GM20431 (cell line): ENCODE data around the gene MAPK6.

Experiments
- in situ Hi-C: fragments of 300-500 bp; cut with MseI, MboI; formaldehyde crosslinking; loops from one replicate; pipeline ENCODE4 v1.15.0; 2020; ENCODE audit warnings: low sequenced_read_pairs; ENCODE audit not compliant: unreplicated experiment

The MAPK6 gene

DNA sequence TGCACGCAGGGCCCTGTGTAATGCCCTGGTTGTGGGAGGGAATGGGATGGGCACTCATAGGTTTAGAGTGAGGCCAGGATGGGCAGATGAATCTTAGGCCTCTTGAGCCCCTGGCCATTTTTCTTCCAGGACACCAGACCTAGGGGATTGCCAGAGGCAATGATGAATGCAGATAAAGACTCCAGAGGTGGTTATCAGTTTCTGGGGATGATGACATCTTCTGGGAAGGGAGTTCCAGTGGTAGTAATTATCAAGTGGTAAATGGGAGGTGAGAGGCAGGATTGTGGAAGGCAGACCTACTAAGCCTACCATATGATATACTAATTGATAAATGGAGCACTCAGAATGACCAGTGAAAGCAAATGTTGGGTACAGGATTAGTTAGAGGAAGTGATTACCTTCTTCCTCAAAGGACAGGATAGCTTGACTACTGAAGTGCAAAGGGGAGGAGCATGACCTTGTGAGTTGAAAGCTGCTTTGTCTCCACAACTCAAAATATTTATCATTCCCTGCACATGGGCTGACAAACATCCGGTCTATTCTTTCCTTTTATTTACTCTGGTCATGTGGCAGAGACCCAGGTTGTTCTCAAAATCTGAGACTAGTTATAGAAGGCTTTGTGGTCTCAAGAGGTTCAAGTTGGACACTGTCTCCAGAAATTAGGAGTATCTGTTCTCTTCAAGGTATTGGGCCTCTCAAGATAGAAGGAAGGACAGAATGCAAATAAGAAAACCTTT is 10.2 kb upstream of the MAPK6 start:
- in situ Hi-C loops, result no loop called here

DNA sequence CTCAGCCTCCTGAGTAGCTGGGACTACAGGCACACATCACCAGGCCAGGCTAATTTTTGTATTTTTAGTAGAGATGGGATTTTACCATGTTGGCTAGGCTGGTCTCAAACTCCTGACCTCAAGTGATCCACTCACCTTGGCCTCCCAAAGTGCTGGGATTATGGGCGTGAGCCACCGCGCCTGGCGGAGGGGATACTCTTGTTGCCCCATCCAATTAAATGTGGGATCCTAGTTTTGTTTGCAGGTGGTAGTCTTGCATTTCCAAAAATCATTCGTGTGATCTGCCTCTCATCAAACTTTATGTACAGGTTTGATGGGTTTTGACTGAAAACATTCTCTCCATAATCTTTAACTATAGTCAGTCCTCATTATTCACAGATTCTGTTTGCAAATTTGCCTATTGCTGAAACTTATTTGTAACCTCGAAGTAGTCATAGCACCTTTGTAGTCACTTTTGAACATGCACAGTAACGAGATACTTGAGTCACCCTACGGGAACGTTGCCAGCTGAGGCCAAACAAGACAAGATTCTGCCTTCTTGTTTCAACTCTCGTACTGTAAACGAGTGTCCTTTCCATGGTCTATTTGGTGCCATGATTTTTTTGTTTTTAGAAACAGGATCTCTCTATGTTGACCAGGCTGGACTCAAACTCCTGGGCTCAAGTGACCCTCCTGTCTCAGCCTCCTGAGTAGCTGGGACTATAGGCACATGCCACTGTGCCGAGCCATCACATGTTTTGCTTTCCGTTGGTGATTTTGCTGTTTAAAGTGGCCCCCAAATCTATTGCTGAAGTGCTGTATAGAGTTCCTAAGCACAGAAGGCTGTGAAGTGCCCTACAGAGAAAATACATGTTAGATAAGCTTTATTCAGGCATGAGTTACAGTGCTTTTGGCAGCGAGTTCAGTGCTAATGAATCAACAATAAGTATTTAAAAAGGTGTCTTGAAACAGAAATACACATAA is 8.1 kb upstream of the MAPK6 start:
- in situ Hi-C loops, result no loop called here

GRCh38 chr15:52011711-52012144 is 7.3 kb upstream of the MAPK6 start:
- in situ Hi-C loops, result no loop called here

DNA sequence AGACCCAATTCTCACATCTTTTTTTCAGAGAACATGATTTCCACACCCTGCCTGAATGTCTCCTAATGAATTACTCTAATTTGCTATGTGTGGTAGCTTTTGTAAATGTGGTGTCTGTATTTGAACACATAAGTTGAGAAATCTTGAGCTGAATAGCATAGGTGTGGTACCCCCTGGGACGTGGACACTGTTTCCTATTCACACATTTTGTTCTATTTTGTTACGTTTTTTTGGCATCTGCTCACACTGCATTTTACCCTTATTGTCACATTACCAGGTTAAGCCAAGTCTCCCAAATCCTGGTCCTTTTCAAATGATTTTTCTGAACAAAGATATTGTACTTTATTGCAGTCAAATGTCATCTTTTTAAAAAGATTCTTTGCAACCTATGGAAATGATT is 6.8 kb upstream of the MAPK6 start:
- in situ Hi-C loops, result no loop called here

GRCh38 chr15:52013151-52013791 is 5.7 kb upstream of the MAPK6 start:
- in situ Hi-C loops, result no loop called here

DNA sequence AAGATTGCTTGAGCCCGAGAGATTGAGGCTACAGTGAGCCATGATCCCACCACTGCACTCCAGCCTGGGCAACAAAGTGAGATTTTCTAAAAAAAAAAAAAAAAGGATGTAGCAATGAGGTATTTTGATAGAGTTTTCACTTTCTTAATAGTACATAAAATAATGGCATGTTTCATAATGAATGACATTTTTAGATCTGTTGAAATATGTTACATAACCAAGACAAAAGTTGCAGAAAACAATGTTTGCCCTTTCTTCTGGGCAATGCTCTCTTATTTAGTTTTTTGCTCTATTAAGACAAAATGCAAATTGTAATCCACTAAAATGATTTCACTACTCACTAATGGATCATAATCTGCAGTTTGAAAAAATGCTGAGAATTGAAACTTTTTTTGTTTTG is 4.4 kb upstream of the MAPK6 start:
- in situ Hi-C loops, result no loop called here

DNA sequence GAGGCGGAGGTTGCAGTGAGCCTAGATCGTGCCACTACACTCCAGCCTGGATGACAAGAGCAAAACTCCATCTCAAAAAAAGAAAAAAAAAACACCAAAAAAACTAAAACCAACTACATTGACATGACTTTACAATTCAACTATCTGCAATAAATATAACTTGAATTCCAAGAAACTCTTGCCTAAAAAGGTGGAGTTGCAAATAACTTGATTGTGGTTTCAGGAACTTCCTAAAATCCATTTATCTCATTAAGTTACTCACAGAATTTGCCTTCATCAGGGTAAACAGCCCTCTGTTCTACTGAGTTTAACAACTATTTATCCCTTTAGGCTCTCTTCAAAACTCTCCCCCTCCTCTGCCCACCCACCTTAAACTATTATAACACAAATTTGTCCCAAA is 2.7 kb upstream of the MAPK6 start:
- in situ Hi-C loops, result no loop called here

DNA sequence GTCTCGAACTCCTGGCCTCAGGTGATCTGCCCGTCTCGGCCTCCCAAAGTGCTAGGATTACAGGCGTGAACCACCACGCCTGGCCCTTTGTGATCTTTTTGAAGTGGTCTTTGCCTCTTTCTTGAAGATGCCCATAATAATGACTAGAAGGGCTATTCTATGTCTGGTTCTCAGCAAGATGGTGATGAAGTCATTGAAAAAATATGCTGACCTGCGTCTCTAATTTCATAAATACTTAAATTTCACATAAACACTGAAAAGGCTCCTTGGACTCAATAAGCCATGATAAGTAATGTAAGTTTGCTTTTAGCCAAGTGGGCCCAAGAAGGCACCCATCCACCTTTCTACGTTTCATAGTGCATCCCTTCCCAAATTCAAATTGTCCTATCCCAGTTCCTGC is 775 bp upstream of the MAPK6 start:
- in situ Hi-C loops, result no loop called here

GRCh38 chr15:52019394-52020220 is 588 bp downstream of the MAPK6 start:
- in situ Hi-C loops, result no loop called here

- in situ Hi-C loops, result no loop called here
These were observed 1.4 kb downstream of the MAPK6 start for GRCh38 chr15:52020221-52021085.

DNA sequence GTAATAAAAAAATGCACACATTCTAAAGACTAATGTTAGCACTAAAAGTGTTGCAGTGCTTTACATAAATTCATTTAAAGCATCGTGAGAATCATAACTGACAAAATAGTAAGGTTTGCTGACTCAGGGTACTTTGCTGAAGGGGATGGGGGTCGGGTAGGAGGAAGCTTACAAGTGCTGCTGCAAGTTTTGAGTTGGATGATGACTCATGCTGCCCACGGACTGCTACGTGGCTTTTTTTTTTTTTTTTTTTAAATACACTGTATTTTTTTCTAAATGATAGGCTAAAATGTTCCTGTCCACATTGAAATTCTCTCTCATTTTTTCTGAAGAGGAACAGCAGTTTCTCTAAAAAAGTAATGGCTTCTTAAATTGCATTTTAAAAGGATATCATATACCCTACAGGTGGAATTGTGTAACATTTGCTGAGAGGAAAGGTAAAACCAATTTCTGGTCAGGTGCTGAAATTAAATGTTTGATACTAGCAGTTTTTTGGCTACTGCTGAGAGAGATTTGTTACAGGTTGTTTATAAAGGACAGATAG is 2.2 kb downstream of the MAPK6 start:
- in situ Hi-C loops, result no loop called here

GRCh38 chr15:52021892-52022540 is 3.0 kb downstream of the MAPK6 start:
- in situ Hi-C loops, result no loop called here

DNA sequence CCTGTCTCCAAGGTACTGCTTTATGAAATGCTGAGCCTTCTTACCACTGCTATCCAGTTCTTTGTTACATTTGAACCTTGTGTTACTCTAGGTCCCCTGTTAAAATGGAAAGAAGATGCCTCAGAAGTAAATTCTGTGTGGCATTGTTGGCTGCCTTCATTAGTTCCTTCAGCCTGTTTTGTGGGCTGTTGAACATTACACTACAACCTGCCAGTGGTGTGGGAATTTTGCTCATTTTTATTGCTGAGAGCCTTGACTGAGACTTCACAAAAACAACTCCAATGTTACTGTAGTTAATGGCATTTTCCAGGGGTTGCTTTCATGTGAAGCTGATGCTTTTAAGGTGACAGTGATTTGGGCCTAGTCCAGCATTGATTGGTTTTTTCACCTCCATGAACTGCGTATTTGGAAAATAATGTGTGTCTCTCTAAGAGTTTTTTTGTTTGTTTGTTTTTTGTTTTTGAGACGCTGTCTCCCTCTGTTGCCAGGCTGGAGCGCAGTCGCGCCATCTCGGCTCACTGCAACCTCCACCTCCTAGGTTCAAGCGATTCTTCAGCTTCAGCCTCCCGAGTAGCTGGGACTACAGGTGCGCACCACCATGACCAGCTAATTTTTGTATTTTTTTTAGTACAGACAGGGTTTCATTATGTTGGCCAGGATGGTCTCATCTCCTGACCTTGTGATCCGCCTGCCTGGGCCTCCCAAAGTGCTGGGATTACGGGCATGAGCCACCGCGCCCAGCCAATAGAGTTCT is 4.3 kb downstream of the MAPK6 start:
- in situ Hi-C loops, result no loop called here

DNA sequence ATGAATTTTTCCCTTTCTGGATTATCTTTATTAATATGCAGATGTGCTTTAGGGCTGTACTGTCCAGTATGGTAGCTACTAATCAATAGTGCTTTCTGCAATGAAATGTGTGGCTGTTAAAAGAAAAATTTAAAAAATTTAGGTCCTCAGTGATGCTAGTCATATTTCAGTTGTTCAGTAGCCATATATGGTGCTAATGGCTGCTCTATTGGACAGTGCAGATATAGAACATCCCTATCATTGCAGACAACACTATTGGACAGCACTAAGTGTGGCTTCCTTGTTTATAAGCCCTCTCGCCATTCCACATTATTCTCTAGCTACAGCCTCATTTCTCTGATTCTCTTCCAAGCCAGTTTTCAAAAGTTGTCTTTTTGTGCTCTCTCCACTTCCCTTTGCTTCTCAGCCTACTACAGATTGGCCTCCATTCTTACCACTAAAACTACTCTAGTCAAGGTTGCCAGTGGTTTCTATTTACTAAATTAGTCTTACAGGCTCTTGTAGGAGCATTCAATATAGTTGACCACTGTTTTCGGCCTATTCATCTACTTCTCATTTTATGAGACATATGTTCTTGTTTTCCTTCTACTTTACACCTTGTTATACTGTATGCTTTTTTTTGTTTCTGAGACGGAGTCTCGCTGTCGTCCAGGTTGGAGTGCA is 9.5 kb downstream of the MAPK6 start:
- in situ Hi-C loops, result no loop called here

DNA sequence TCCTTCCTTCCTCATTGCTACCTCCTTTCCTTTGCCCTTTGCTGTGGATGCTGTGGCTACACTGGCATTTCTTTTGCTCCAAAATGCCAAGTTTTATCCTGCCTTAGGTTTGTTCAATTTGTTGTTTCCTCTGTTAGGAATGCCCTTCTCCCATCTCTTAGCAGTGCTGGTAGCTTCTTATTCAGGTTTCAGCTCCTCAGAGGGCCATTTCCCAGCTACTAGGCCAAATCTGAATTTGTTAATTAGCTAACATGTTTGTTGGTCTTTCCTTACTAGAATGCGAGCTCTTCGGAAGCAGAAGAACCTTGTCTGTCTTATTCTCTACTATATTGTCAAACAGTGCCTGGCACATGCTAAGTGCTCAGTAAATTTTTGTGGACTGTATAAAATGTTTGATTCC is 11.0 kb downstream of the MAPK6 start:
- in situ Hi-C loops, result no loop called here

DNA sequence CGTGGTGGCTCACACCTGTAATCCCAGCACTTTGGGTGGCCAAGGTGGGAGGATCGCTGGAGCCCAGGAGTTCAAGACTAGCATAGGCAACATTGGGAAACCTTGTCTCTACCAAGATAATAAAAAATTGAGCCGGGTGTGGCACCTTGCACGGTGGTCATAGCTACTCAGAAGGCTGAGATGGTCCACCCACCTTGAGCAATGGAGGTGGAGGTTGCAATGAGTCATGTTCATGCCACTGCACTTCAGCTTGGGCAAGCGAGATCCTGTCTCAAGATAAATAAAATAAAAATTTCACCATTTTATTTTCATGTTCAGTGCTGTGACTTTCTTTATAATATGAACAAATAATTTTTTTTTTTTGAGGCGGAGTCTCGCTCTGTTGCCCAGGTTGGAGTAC is 12.5 kb downstream of the MAPK6 start:
- in situ Hi-C loops, result no loop called here

DNA sequence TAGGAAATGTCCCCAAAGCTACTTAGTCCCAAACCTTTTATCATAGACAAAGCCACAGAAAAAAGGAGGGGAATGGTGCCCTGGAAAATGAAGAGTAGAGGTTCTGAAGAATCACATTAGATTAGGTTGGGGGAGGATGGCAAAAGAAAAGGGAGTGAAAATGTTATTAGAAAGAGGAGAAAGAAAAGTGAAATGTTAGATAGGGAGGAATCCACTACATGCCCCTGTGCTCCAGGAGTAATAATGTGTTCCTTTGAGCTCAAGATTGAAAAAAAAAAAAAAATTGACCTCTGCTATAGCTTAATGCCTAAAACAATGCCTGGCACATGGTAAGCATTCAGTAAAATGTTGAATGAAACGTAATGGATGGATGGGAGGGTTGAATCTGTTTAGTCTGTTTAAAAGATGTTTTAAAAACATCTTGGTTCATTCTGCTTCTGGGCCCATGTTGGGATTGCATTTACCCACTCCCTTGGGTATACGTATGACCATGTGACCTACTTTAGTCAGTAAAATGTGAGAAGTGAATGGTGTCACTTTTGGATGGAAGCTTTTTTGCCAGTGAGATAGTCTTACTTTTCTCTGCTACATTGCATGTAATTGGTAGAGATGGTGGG is 19.0 kb downstream of the MAPK6 start:
- in situ Hi-C loops, result no loop called here
